Astrocyte (in vitro differentiated cells and primary cell): ENCODE results near the gene COPZ1. TPM values are rescaled to one million over a fixed set of nuclear protein-coding genes. Genes with fewer than 3 reads are reported as not detected.

Experiments used
- DNase-seq: peaks from one replicate; pipeline ENCODE4 v3.0.0-alpha.2; 2010; ENCODE audit warnings: low read depth
- FAIRE-seq: peaks from 2 replicates; lab custom pipeline; 2011; peaks lifted over from hg19 to GRCh38; lab: Jason Lieb, UNC
- H2AFZ ChIP-seq: 2 replicates; pipeline ENCODE4 v1.6.0; 2012; ENCODE audit warnings: low read depth, low read length, inconsistent platforms
- H3K27ac ChIP-seq: 2 replicates; pipeline ENCODE4 v1.5.1; 2011; ENCODE audit warnings: low read depth, low read length, inconsistent platforms
- H3K27me3 ChIP-seq: 2 replicates; pipeline ENCODE4 v1.6.0; 2011; ENCODE audit warnings: low read length, inconsistent platforms; ENCODE audit not compliant: insufficient read depth
- H3K36me3 ChIP-seq: 2 replicates; pipeline ENCODE4 v1.5.1; 2011; ENCODE audit warnings: low read length, inconsistent platforms; ENCODE audit not compliant: insufficient read depth
- H3K4me1 ChIP-seq: 2 replicates; pipeline ENCODE4 v1.5.1; 2011; ENCODE audit warnings: low read length, inconsistent platforms; ENCODE audit not compliant: insufficient read depth
- H3K4me2 ChIP-seq: 2 replicates; pipeline ENCODE4 v1.6.0; 2012; ENCODE audit warnings: low read length, inconsistent platforms
- H3K4me3 ChIP-seq: 2 replicates; pipeline ENCODE4 v1.5.1; 2011; ENCODE audit warnings: low read depth, mild to moderate bottlenecking, low read length, inconsistent platforms; ENCODE audit not compliant: insufficient read depth
- H3K79me2 ChIP-seq: 2 replicates; pipeline ENCODE4 v1.6.0; 2012; ENCODE audit warnings: mild to moderate bottlenecking, low read length, inconsistent platforms; ENCODE audit not compliant: insufficient read depth
- H3K9ac ChIP-seq: 2 replicates; pipeline ENCODE4 v1.6.0; 2012; ENCODE audit warnings: mild to moderate bottlenecking, low read length, inconsistent platforms
- H3K9me3 ChIP-seq: 2 replicates; pipeline ENCODE4 v1.5.1; 2012; ENCODE audit warnings: low read depth, mild to moderate bottlenecking, low read length, inconsistent platforms; ENCODE audit not compliant: insufficient read depth
- H4K20me1 ChIP-seq: 2 replicates; pipeline ENCODE4 v1.6.0; 2012; ENCODE audit warnings: low read length, inconsistent platforms; ENCODE audit not compliant: insufficient read depth
- H3K27ac Mint-ChIP-seq: one replicate; pipeline ENCODE4 v1.8.0; 2021; ENCODE audit warnings: mild to moderate bottlenecking, mixed read lengths; ENCODE audit not compliant: unreplicated experiment
- H3K27me3 Mint-ChIP-seq: one replicate; pipeline ENCODE4 v1.8.0; 2021; ENCODE audit warnings: low read depth, mixed read lengths; ENCODE audit not compliant: unreplicated experiment
- H3K36me3 Mint-ChIP-seq: one replicate; pipeline ENCODE4 v1.8.0; 2021; ENCODE audit warnings: low read depth, mixed read lengths; ENCODE audit not compliant: unreplicated experiment
- H3K4me1 Mint-ChIP-seq: one replicate; pipeline ENCODE4 v1.8.0; 2021; ENCODE audit warnings: low read depth, mixed read lengths; ENCODE audit not compliant: unreplicated experiment
- H3K4me3 Mint-ChIP-seq: one replicate; pipeline ENCODE4 v1.8.0; 2021; ENCODE audit warnings: mild to moderate bottlenecking, moderate library complexity, mixed read lengths; ENCODE audit not compliant: unreplicated experiment
- H3K9me3 Mint-ChIP-seq: one replicate; pipeline ENCODE4 v1.8.0; 2021; ENCODE audit warnings: mild to moderate bottlenecking, mixed read lengths; ENCODE audit not compliant: unreplicated experiment
- CTCF ChIP-seq: IDR thresholded peaks from 2 replicates; pipeline ENCODE4 v1.5.1; 2011; ENCODE audit warnings: low read depth, mild to moderate bottlenecking, inconsistent platforms, low read length, moderate library complexity; ENCODE audit not compliant: insufficient read depth
- EZH2 ChIP-seq: IDR thresholded peaks from 2 replicates; pipeline ENCODE4 v1.6.1; 2012; ENCODE audit warnings: mild to moderate bottlenecking, low read length, inconsistent platforms; ENCODE audit not compliant: insufficient read depth
- total RNA-seq: library from RNA; stranded (reverse); gene quantifications from 2 replicates; pipeline ENCODE4 v1.2.1, GENCODE V29; 2021

Gene COPZ1
- total RNA-seq, 1 donor from 2014 or later: 136 TPM

GRCh38 chr12:54397157-54397556 lies 72.2 kb downstream of the COPZ1 start:
- Mint-ChIP-seq H3K36me3 (peaks cover 38% of the 10 kb centered on the region), H3K27me3 (no peaks in the 10 kb centered on the region), H3K27ac (no peak overlapping the region), H3K9me3 (no peaks in the 10 kb centered on the region), H3K4me1 (peaks cover 11% of the 10 kb centered on the region), H3K4me3 (no peak overlapping the region)
- DNase-seq (no peak), FAIRE-seq (no peak)
- Histone ChIP-seq H3K4me2 (no peak overlapping the region), H2AFZ (no peak overlapping the region), H4K20me1 (peaks cover 58% of the 10 kb centered on the region), H3K4me1 (no peaks in the 10 kb centered on the region), H3K27me3 (no peaks in the 10 kb centered on the region), H3K79me2 (peaks cover 2% of the 10 kb centered on the region), H3K4me3 (no peak overlapping the region), H3K9me3 (no peaks in the 10 kb centered on the region), H3K9ac (no peak overlapping the region), H3K27ac (no peak overlapping the region), H3K36me3 (peaks cover 71% of the 10 kb centered on the region)
- TF ChIP-seq CTCF: no peak

- H2AFZ ChIP-seq: no peak overlapping the region
- FAIRE-seq (no peak), DNase-seq (no peak)
- no peaks in the 10 kb centered on the region for H3K4me1 ChIP-seq
- H3K9me3 Mint-ChIP-seq: no peaks in the 10 kb centered on the region
- TF ChIP-seq EZH2 (no peak), CTCF (no peak)
- H3K4me3 ChIP-seq: no peak overlapping the region
- no peak overlapping the region for H3K4me2 ChIP-seq
- no peak overlapping the region for H3K4me3 Mint-ChIP-seq
- H3K27ac ChIP-seq: no peak overlapping the region
- H3K9ac ChIP-seq: no peak overlapping the region
- no peak overlapping the region for H3K27ac Mint-ChIP-seq
- H3K36me3 Mint-ChIP-seq: peaks cover 38% of the 10 kb centered on the region
- no peaks in the 10 kb centered on the region for H3K27me3 Mint-ChIP-seq
- H3K36me3 ChIP-seq: peaks cover 79% of the 10 kb centered on the region
- H3K79me2 ChIP-seq: peaks cover 2% of the 10 kb centered on the region
- peaks cover 63% of the 10 kb centered on the region for H4K20me1 ChIP-seq
- no peaks in the 10 kb centered on the region for H3K9me3 ChIP-seq
- peaks cover 11% of the 10 kb centered on the region for H3K4me1 Mint-ChIP-seq
- H3K27me3 ChIP-seq: no peaks in the 10 kb centered on the region
Observed at GRCh38 chr12:54398218-54398617, 73.3 kb downstream of the COPZ1 start.

GRCh38 chr12:54398995-54399793 lies 74.3 kb downstream of the COPZ1 start:
- Mint-ChIP-seq H3K4me1 (peaks cover 5% of the 10 kb centered on the region), H3K27me3 (no peaks in the 10 kb centered on the region), H3K9me3 (no peaks in the 10 kb centered on the region), H3K36me3 (peaks cover 37% of the 10 kb centered on the region), H3K27ac (no peak overlapping the region), H3K4me3 (no peak overlapping the region)
- H3K4me2 ChIP-seq: no peak overlapping the region
- no peak for TF ChIP-seq EZH2
- peak; percentile 98 for TF ChIP-seq CTCF
- DNase-seq (peak; percentile 45), FAIRE-seq (no peak)
- H3K27me3 ChIP-seq: no peaks in the 10 kb centered on the region
- peaks cover 64% of the 10 kb centered on the region for H4K20me1 ChIP-seq
- no peaks in the 10 kb centered on the region for H3K4me1 ChIP-seq
- no peaks in the 10 kb centered on the region for H3K9me3 ChIP-seq
- H3K4me3 ChIP-seq: no peak overlapping the region
- H3K79me2 ChIP-seq: peaks cover 2% of the 10 kb centered on the region
- H2AFZ ChIP-seq: no peak overlapping the region
- no peak overlapping the region for H3K27ac ChIP-seq
- H3K36me3 ChIP-seq: peaks cover 89% of the 10 kb centered on the region
- H3K9ac ChIP-seq: no peak overlapping the region
